HL-60 (cell line): ENCODE data around the gene CXCL6.

ENCODE experiments used
- DNase-seq, 2 experiments: peaks; one replicate each; pipeline ENCODE4 v3.0.0-alpha.2; 2010 to 2020; ENCODE audit warnings: low read depth in 1 of 2, low spot score in 1 of 2
- H3K27ac ChIP-seq: fragments of 250-450 bp; sonication (Bioruptor Pico); replicated peaks from 2 replicates; pipeline ENCODE4 v1.5.1; 2020; ENCODE audit warnings: mild to moderate bottlenecking, moderate library complexity
- H3K27me3 ChIP-seq: fragments of 250-450 bp; sonication (Bioruptor Pico); 2 replicates; pipeline ENCODE4 v1.5.1; 2021; ENCODE audit warnings: mild to moderate bottlenecking, moderate library complexity; ENCODE audit not compliant: insufficient read depth, poor library complexity, severe bottlenecking
- H3K4me3 ChIP-seq: replicated peaks from 2 replicates; pipeline ENCODE4 v1.5.1; 2011; ENCODE audit warnings: mild to moderate bottlenecking, control low read depth, low read length; ENCODE audit not compliant: insufficient read depth
- GABPA ChIP-seq: IDR thresholded peaks from 2 replicates; pipeline ENCODE4 v1.6.1; 2012; ENCODE audit warnings: low read depth
- POLR2AphosphoS5 ChIP-seq: IDR thresholded peaks from 2 replicates; pipeline ENCODE4 v1.6.1; 2012; ENCODE audit warnings: low read depth
- SPI1 ChIP-seq: IDR thresholded peaks from 2 replicates; pipeline ENCODE4 v1.6.1; 2012; ENCODE audit warnings: low read depth, mild to moderate bottlenecking, borderline replicate concordance
- TF ChIP-seq, protein P1 (sequence below): IDR thresholded peaks from 2 replicates; pipeline ENCODE4 v1.6.1; 2012; ENCODE audit warnings: low read depth; ENCODE audit not compliant: insufficient replicate concordance
- TF ChIP-seq, protein P2 (sequence below): IDR thresholded peaks from one replicate; pipeline ENCODE4 v1.5.1; 2011; ENCODE audit warnings: low read length, control low read depth, inconsistent platforms; ENCODE audit not compliant: insufficient read depth

The CXCL6 gene

DNA sequence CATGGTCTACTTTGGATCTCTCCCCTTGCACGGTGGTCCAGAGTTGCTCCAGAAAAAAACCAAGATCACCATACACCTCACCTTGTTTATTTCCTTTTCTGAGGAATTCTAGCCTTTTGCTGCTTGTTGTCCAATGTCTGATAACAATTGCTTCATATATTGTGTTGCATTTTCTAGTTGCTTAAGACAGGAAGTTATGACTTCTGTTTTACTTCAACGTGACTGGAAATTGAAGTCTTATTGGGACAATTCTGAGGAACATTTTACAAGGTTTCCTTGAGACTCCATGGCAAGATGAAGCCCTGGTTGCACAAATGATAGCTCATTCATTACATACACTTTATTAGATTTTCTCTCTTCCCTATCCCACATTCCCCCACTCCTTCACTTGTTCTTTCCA, 37.9 kb downstream of the CXCL6 start:
- H3K27ac ChIP-seq: peak overlapping the region; percentile 53
- TF ChIP-seq, protein P1, sequence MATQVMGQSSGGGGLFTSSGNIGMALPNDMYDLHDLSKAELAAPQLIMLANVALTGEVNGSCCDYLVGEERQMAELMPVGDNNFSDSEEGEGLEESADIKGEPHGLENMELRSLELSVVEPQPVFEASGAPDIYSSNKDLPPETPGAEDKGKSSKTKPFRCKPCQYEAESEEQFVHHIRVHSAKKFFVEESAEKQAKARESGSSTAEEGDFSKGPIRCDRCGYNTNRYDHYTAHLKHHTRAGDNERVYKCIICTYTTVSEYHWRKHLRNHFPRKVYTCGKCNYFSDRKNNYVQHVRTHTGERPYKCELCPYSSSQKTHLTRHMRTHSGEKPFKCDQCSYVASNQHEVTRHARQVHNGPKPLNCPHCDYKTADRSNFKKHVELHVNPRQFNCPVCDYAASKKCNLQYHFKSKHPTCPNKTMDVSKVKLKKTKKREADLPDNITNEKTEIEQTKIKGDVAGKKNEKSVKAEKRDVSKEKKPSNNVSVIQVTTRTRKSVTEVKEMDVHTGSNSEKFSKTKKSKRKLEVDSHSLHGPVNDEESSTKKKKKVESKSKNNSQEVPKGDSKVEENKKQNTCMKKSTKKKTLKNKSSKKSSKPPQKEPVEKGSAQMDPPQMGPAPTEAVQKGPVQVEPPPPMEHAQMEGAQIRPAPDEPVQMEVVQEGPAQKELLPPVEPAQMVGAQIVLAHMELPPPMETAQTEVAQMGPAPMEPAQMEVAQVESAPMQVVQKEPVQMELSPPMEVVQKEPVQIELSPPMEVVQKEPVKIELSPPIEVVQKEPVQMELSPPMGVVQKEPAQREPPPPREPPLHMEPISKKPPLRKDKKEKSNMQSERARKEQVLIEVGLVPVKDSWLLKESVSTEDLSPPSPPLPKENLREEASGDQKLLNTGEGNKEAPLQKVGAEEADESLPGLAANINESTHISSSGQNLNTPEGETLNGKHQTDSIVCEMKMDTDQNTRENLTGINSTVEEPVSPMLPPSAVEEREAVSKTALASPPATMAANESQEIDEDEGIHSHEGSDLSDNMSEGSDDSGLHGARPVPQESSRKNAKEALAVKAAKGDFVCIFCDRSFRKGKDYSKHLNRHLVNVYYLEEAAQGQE: no peak
- TF ChIP-seq SPI1: peak; percentile 22; the same call in 1 of the 2 replicates
- peak; percentile 34; the same call in 1 of the 2 replicates for TF ChIP-seq GABPA
- peak; percentile 29; the same call in 1 of the 2 replicates for TF ChIP-seq POLR2AphosphoS5
- H3K4me3 ChIP-seq: no peak overlapping the region
- no peaks in the 10 kb centered on the region for H3K27me3 ChIP-seq
- peak in 1 of 2 experiments; percentile 28 for DNase-seq

DNA sequence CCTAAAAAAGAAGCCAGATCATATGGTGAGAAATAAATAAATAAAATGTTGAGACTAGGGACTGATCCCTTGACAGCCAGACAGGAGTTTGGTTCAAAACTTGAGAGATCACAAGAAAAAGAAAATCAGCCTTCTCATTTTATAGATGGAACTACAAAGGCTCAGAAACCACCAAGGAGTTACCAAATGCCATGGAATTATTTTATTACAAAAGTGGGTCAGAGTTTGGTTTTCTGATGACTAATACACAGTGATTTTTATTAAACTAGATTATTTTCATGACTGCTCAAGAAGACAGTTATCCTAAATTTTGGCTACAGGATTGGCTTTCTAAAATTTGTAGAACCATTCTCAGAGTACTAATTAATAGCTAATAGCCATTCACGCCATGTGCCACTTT, 38.9 kb downstream of the CXCL6 start:
- no peaks in the 10 kb centered on the region for H3K27me3 ChIP-seq
- H3K4me3 ChIP-seq: no peak overlapping the region
- DNase-seq: no peak
- TF ChIP-seq, protein P1: no peak
- TF ChIP-seq, protein P2, sequence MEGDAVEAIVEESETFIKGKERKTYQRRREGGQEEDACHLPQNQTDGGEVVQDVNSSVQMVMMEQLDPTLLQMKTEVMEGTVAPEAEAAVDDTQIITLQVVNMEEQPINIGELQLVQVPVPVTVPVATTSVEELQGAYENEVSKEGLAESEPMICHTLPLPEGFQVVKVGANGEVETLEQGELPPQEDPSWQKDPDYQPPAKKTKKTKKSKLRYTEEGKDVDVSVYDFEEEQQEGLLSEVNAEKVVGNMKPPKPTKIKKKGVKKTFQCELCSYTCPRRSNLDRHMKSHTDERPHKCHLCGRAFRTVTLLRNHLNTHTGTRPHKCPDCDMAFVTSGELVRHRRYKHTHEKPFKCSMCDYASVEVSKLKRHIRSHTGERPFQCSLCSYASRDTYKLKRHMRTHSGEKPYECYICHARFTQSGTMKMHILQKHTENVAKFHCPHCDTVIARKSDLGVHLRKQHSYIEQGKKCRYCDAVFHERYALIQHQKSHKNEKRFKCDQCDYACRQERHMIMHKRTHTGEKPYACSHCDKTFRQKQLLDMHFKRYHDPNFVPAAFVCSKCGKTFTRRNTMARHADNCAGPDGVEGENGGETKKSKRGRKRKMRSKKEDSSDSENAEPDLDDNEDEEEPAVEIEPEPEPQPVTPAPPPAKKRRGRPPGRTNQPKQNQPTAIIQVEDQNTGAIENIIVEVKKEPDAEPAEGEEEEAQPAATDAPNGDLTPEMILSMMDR: no peak
- TF ChIP-seq SPI1: no peak
- TF ChIP-seq GABPA: no peak
- no peak for TF ChIP-seq POLR2AphosphoS5
- peak overlapping the region; percentile 53 for H3K27ac ChIP-seq

DNA sequence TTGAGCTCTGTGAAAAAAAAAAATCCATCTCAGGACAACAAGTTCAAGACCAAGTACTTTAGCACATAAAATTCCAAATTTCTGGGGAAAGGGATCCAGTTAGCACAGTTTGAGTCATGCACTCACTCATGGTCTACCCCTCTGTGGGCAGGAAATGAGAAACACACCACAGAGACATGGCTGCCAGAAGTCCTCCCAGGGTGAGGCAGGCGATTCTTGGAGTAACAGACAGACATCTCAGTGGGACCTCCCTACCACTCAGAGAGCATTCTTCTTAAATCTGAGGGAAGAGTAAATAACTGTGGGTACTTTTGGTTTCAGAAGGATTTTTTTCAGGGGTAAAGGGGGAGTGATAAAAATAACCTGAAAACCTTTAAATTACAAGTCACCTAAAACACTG, 46.8 kb downstream of the CXCL6 start:
- H3K4me3 ChIP-seq: no peak overlapping the region
- DNase-seq: no peak
- TF ChIP-seq, protein P1: no peak
- TF ChIP-seq GABPA: no peak
- no peak for TF ChIP-seq POLR2AphosphoS5
- TF ChIP-seq, protein P2: no peak
- TF ChIP-seq SPI1: no peak
- H3K27ac ChIP-seq: no peak overlapping the region
- no peaks in the 10 kb centered on the region for H3K27me3 ChIP-seq
